H1 (cell line): ENCODE measurements around the gene ABCG8.

Source experiments
- ATF3 ChIP-seq: IDR thresholded peaks from 2 replicates; pipeline ENCODE4 v1.6.1; 2011; ENCODE audit warnings: low read depth, mild to moderate bottlenecking, low read length; ENCODE audit not compliant: insufficient read depth
- CHD2 ChIP-seq: IDR thresholded peaks from 2 replicates; pipeline ENCODE4 v1.6.1; 2012; ENCODE audit warnings: low read length, improper control_type of control experiment
- CTCF ChIP-seq, 3 experiments: IDR thresholded peaks; 1 replicate in 2 of 3; 2 replicates in 1 of 3; pipeline versions ENCODE4 v1.5.1 to v1.6.1; 2011; ENCODE audit warnings: low read length in 3 of 3, mild to moderate bottlenecking in 3 of 3, inconsistent platforms in 2 of 3, low read depth in 1 of 3, moderate library complexity in 1 of 3; ENCODE audit not compliant: insufficient read depth in 1 of 3; ENCODE audit errors: control extremely low read depth in 1 of 3
- HDAC2 ChIP-seq, 2 experiments: fragments of 300-600 bp in 1 of 2; sonication (generic) in 1 of 2; IDR thresholded peaks; 2 replicates each; pipeline ENCODE4 v1.6.1; 2011 to 2012; ENCODE audit warnings: low read depth in 2 of 2, low read length in 2 of 2, mild to moderate bottlenecking in 2 of 2, moderate library complexity in 2 of 2, borderline replicate concordance in 1 of 2, inconsistent platforms in 1 of 2
- JUN ChIP-seq: IDR thresholded peaks from 2 replicates; pipeline ENCODE4 v1.6.1; 2011; ENCODE audit warnings: low read depth, mild to moderate bottlenecking, improper control_type of control experiment, low read length
- POLR2A ChIP-seq, 2 experiments: IDR thresholded peaks; 1 replicate in 1 of 2; 2 replicates in 1 of 2; pipeline ENCODE4 v1.6.1; 2011; ENCODE audit warnings: low read depth in 2 of 2, low read length in 2 of 2, mild to moderate bottlenecking in 2 of 2; ENCODE audit errors: control extremely low read depth in 1 of 2
- RXRA ChIP-seq: IDR thresholded peaks from 2 replicates; pipeline ENCODE4 v1.6.1; 2011; ENCODE audit warnings: low read depth, mild to moderate bottlenecking, low read length, moderate library complexity; ENCODE audit not compliant: insufficient read depth
- SIN3A ChIP-seq, 2 experiments: IDR thresholded peaks in 1 of 2; conservative IDR thresholded peaks in 1 of 2; 2 replicates each; pipeline ENCODE4 v1.6.1; 2011 to 2012; ENCODE audit warnings: low read length in 2 of 2, improper control_type of control experiment in 1 of 2, low read depth in 1 of 2, mild to moderate bottlenecking in 1 of 2
- TAF7 ChIP-seq: optimal IDR thresholded peaks from 2 replicates; pipeline ENCODE3; 2011; ENCODE audit warnings: low read depth, mild to moderate bottlenecking, inconsistent platforms, low read length, moderate library complexity, borderline replicate concordance

GRCh38 chr2:43831543-43832294, 7.1 kb upstream of the ABCG8 start:
- TF ChIP-seq SIN3A (conservative IDR thresholded peaks at IDR 0.05 in 1 of 2, IDR thresholded peaks at IDR 0.05 in 1 of 2; ENCODE audit: low read depth in 1 of 2, low read length in 2 of 2) (no peak), CTCF (IDR thresholded peaks at IDR 0.05; ENCODE audit: control extremely low read depth in 1 of 3, insufficient read depth in 1 of 3, low read depth in 1 of 3, low read length in 3 of 3) (no peak), RXRA (no peak), HDAC2 (IDR thresholded peaks at IDR 0.05; ENCODE audit: borderline replicate concordance in 1 of 2, low read depth in 2 of 2, low read length in 2 of 2) (no peak), POLR2A (IDR thresholded peaks at IDR 0.05; ENCODE audit: control extremely low read depth in 1 of 2, low read depth in 2 of 2, low read length in 2 of 2) (no peak), TAF7 (no peak), ATF3 (no peak), JUN (no peak), CHD2 (no peak)
